Measurements from ENCODE around the gene ETS1. TPM values are rescaled to one million over a fixed set of nuclear protein-coding genes. Genes with fewer than 3 reads are reported as not detected.
A peak's percentile ranks its signal among the peaks of the same experiment; 100 is the strongest.

ETS1 gene
- total RNA-seq, 1 donor from 2014 or later = 62.7 TPM

DNA sequence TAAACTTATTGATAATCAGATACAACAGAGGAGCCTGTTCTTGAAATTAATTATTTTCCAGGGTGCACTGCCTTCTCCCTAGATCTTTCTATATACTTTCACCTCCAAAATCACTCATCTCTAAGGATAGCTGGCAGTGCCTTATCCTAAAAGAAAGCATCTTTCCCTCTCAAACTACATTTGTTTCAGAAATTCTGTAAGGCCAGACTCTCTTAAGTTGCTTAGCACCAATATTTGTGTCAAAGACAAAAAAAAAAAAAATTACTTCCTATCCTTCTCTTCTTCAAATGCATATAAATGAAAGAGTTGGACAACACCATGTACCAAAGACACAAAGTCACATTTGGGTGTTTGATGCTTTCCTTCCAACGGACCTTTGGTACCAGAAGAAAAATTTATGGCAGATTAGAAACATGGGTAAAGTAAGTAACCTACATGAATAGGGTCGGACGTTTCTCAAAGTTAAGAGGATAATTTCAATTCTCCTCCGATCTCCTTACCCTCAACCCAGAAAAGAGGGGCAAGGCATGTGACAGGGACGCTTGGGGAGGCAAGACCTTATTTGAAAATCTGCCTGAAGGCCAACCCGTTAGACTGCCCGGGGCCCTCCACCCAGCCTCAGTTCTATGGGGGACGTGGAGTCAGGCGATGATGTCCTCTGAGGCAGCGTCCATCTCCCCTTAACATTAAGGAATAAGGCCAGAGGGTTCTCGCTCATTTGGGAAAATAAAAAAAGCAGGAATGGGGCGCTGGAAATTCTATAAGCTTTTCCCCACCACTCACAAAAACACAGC is 66.3 kb downstream of the ETS1 start:
- TF ChIP-seq, protein P1, sequence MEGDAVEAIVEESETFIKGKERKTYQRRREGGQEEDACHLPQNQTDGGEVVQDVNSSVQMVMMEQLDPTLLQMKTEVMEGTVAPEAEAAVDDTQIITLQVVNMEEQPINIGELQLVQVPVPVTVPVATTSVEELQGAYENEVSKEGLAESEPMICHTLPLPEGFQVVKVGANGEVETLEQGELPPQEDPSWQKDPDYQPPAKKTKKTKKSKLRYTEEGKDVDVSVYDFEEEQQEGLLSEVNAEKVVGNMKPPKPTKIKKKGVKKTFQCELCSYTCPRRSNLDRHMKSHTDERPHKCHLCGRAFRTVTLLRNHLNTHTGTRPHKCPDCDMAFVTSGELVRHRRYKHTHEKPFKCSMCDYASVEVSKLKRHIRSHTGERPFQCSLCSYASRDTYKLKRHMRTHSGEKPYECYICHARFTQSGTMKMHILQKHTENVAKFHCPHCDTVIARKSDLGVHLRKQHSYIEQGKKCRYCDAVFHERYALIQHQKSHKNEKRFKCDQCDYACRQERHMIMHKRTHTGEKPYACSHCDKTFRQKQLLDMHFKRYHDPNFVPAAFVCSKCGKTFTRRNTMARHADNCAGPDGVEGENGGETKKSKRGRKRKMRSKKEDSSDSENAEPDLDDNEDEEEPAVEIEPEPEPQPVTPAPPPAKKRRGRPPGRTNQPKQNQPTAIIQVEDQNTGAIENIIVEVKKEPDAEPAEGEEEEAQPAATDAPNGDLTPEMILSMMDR (IDR thresholded peaks at IDR 0.05; ENCODE audit: insufficient read depth, low read length, severe bottlenecking) = no peak
- DNase-seq (ENCODE audit: low read depth) (no peak), FAIRE-seq (no peak)
- no peaks in the 10 kb centered on the region for H3K27me3 ChIP-seq (ENCODE audit: control insufficient read depth, insufficient read depth, low read length)
- peak overlapping the region; percentile 79 for H3K4me3 ChIP-seq (ENCODE audit: low read depth, low read length)
- H3K36me3 ChIP-seq (ENCODE audit: control insufficient read depth, insufficient read depth, low read length) = no peaks in the 10 kb centered on the region

DNA sequence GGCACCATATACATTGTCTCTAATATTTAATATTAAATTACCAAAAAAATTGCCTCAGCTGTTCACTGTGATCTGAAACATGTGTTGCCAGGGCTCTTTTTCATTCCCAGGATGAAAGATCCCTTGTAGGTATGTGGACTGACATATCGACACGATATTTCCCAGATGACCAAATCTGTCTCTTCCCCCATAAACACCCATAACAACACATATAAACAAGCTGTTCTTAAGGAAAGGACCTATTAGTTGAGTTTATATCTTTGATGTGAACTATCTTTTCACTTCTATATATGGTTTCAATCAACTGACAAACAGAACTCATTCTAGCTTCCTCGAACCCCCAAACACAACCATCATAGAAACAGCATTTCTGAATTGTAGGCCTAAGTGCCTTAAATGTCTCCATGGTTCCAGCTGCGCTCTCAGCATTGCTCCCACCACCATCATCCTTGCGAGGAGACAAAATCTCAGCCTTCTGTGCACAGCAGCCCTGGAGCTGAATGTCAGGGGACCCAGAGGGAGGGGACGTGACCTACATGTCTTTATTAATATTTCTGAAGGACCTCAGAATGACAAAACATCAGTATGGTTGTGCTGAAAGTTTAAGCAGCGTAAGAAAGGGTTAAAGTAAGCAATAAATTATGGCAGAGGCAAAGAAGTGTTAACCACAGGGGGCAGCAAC is 67.0 kb downstream of the ETS1 start:
- DNase-seq (ENCODE audit: low read depth) = no peak
- Histone ChIP-seq H3K4me3 (ENCODE audit: low read depth, low read length) (peak overlapping the region; percentile 79), H3K36me3 (ENCODE audit: control insufficient read depth, insufficient read depth, low read length) (no peaks in the 10 kb centered on the region), H3K27me3 (ENCODE audit: control insufficient read depth, insufficient read depth, low read length) (no peaks in the 10 kb centered on the region)
- TF ChIP-seq, protein P1 (IDR thresholded peaks at IDR 0.05; ENCODE audit: insufficient read depth, low read length, severe bottlenecking) = peak; percentile 17
- FAIRE-seq = no peak

DNA sequence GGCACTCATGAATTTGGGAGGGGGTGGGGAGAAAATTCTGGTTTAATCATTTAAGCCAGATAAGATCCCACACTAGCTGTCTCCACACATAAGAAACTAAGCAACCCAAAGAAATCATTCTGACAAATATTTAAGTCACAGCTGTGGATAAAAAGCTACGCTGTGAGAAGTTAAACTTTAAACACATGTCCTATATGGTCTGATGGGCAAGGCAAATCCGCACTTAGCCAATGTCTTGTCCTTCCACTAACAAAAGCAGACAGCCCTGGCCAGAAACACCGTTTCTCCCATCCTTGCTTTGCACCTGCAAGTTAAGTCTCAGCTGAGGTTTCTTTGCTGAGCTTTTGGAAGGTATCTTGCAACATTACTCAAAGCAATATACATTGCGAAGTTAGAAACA is 68.0 kb downstream of the ETS1 start:
- TF ChIP-seq, protein P1 (IDR thresholded peaks at IDR 0.05; ENCODE audit: insufficient read depth, low read length, severe bottlenecking) = no peak
- no peak for DNase-seq (ENCODE audit: low read depth)
- H3K4me3 ChIP-seq (ENCODE audit: low read depth, low read length) = no peak overlapping the region
- H3K36me3 ChIP-seq (ENCODE audit: control insufficient read depth, insufficient read depth, low read length) = no peaks in the 10 kb centered on the region
- H3K27me3 ChIP-seq (ENCODE audit: control insufficient read depth, insufficient read depth, low read length) = no peaks in the 10 kb centered on the region
- FAIRE-seq = no peak

DNA sequence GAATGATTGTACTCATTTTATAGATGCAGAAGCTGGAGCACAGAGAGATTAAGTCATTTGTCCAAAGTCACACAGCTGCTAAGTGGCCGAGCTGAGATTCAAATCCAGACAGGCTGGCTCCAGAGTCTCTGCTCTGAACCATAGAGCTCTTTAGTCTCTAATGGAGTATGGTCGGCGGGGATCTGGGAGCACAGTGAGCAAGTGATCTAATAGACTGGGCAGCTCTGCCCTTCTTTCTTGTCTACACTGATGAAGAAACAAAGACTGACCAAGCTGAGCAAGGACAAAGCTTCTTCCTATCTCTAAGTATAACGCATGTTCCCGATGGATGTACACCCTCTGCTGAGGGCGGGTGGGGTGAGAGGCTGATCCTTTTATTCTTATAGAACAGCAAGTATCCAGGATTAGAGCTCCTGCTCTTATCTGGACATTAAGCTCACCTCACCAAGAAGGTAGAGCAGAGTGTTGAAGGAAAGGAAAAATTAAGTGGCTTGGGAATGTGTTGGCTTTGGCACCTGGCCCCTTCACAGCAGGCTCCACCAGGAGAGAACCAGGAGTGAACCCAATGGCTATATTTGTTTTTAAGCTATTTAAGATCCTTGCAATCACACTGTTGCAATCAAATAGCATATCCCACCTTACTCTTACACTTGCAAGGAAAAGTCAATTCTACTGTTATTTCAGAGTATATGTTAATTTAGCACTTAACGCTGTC is 68.7 kb downstream of the ETS1 start:
- no peak overlapping the region for H3K4me3 ChIP-seq (ENCODE audit: low read depth, low read length)
- peak; percentile 13 for FAIRE-seq
- no peaks in the 10 kb centered on the region for H3K36me3 ChIP-seq (ENCODE audit: control insufficient read depth, insufficient read depth, low read length)
- TF ChIP-seq, protein P1 (IDR thresholded peaks at IDR 0.05; ENCODE audit: insufficient read depth, low read length, severe bottlenecking) = no peak
- DNase-seq (ENCODE audit: low read depth) = no peak
- H3K27me3 ChIP-seq (ENCODE audit: control insufficient read depth, insufficient read depth, low read length) = no peaks in the 10 kb centered on the region

DNA sequence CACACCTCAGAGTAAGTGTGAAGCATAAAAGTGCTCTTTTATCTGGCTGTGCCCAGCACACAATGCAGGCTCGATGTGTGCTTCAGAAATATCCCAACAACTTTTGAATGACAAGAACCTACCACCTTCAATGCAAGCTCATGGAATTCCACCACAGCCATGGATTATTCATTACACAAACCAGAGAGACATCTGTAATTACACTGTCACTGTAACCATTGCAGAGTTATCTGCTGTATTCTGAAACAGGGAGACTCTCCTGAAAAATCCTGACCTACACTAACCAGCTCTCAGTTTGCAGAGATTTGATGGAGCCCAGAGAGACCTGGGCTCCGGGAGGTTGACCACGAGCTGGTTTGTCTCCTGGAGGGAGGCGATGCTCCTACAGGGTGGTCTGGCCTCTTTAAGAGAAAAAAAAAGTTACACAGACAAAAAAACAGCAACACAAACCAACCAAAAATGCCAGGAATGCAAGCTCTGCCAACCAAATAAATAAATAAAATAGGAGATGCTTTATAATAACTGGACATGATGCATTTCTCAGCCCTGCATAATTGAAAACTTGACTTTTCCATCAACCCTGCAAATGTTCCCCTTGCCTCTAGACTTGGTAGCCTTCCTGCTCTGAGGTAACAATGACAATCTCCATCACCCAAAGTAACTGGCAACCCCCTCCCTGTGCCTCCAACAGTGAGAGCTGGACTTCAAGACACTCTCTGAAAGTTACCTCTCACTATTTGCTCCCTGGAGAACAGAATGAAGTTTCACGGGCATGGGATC is 69.7 kb downstream of the ETS1 start:
- H3K36me3 ChIP-seq (ENCODE audit: control insufficient read depth, insufficient read depth, low read length) = peaks cover 2% of the 10 kb centered on the region
- DNase-seq (ENCODE audit: low read depth) (no peak), FAIRE-seq (no peak)
- no peak overlapping the region for H3K4me3 ChIP-seq (ENCODE audit: low read depth, low read length)
- TF ChIP-seq, protein P1 (IDR thresholded peaks at IDR 0.05; ENCODE audit: insufficient read depth, low read length, severe bottlenecking) = no peak
- H3K27me3 ChIP-seq (ENCODE audit: control insufficient read depth, insufficient read depth, low read length) = no peaks in the 10 kb centered on the region

Data from bronchial epithelial cell (primary cell).